ENCODE data around the gene SRPK1.

The SRPK1 gene

DNA sequence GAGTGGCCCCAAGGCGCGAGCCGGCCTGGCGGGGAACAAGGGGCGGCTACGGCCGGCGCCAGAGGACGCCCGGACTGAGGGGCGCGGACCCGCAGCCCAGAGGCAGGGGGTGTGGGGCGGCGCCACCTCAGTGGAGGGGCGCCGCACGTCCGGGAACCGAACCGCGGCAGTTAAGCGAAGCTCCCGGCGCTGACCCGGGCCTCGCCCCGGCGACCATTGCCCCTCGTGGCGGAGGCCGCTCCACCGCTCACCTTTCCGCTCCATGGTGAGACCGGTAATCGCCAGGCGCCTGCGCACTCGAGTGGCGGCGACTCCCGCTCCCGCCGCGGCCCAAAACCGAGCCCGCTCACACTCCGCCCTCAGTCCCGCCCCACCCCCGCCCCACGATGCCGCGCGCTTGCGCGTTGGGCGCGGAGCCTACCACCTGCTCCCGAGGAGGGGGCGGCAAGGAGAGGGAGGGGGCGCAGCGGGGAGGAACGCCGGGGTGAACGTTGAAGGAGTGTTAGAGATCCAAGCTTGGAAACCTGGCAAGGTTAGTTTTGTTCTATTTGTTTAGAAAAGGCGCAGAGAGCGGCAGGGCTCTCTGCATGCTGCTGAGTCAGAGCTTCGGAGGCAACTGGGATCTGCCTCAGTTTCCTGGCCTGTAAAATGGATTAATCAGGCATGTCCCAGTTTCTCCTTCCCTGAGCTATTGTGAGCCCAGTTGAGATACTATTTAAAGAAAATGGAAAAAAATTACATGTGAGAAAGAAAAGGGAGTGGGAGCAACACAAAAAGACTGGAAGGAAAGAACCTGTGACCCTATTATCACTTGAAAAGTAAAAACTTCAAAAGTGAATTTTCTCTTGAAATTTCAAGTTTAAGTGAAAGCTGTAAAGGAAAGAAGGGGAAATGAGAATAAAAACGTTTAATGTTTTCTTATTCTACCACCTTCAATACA, at the start of gene SRPK1:
Gene SRPK1, minus strand, starts transcription at position 306 of the 940 bp plus-strand sequence. Its CDS starts 42 bp downstream, at position 264.
- H3K4me3 ChIP-seq (ENCODE audit: low read length), result peak within 1 kb of the TSS; percentile 96
- peak within 1 kb of the TSS; percentile 89 for H3K9ac ChIP-seq (ENCODE audit: low read length)
- H3K36me3 ChIP-seq (ENCODE audit: control insufficient read depth, insufficient read depth, low read length, severe bottlenecking), result no peaks in the 10 kb centered on the region
- H3K27me3 ChIP-seq (replicated peaks; ENCODE audit: control insufficient read depth, insufficient read depth, low read length), result no peaks in the 10 kb centered on the region
- H3K4me1 ChIP-seq (ENCODE audit: control insufficient read depth, insufficient read depth, low read length), result peaks cover 21% of the 10 kb centered on the region
- DNase-seq (ENCODE audit: low read depth), result peak; percentile 94
- no peaks in the 10 kb centered on the region for H3K9me3 ChIP-seq (ENCODE audit: control insufficient read depth, low read length)

DNA sequence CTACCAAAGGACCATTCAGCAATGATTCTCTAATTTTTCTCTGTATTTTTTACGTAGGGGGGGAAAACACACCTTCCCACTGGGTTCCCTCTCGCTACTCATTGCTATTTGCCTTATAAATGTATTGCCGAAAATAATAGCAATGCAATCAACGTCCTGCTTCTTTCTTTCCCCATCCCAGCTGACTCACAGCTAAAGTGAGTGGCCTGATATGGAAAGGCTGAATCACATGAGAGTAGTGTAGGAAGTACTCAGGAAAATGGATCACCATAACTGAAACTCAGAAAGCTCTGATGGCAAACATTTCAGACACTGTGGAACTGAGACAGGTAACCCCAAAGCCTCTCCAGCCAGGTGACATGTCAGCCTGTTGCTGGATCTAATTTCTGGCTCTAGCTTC, 49.3 kb upstream of the SRPK1 start:
- peak; percentile 30 for DNase-seq (ENCODE audit: low read depth)
- no peaks in the 10 kb centered on the region for H3K27me3 ChIP-seq (replicated peaks; ENCODE audit: control insufficient read depth, insufficient read depth, low read length)
- no peaks in the 10 kb centered on the region for H3K36me3 ChIP-seq (ENCODE audit: control insufficient read depth, insufficient read depth, low read length, severe bottlenecking)
- peaks cover 28% of the 10 kb centered on the region for H3K4me1 ChIP-seq (ENCODE audit: control insufficient read depth, insufficient read depth, low read length)
- H3K4me3 ChIP-seq (ENCODE audit: low read length), result peak overlapping the region; percentile 60
- H3K9me3 ChIP-seq (ENCODE audit: control insufficient read depth, low read length), result no peaks in the 10 kb centered on the region
- H3K9ac ChIP-seq (ENCODE audit: low read length), result peak overlapping the region; percentile 61

DNA sequence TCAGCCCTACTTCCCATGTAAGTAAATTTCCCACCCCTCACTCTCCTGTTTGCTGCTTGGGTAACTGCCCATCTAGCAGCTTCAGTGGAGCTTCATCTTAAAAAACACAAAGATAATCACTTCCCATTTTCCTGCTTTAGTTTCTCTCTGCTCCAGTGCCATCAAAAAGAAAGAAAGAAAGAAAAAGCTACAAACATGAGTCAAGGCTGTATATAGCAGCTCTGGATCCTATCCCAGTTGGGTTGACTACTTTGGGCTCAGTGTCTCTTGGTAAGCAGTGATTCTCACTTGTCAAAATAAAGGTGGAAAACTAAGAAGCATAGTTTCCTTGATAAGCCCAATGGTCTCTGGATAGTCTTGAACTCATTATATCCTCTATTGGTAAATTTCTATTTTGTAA, 48.7 kb upstream of the SRPK1 start:
- Histone ChIP-seq H3K9me3 (ENCODE audit: control insufficient read depth, low read length) (no peaks in the 10 kb centered on the region), H3K9ac (ENCODE audit: low read length) (peak overlapping the region; percentile 61), H3K27me3 (replicated peaks; ENCODE audit: control insufficient read depth, insufficient read depth, low read length) (no peaks in the 10 kb centered on the region), H3K4me1 (ENCODE audit: control insufficient read depth, insufficient read depth, low read length) (peaks cover 28% of the 10 kb centered on the region), H3K4me3 (ENCODE audit: low read length) (peak overlapping the region; percentile 60), H3K36me3 (ENCODE audit: control insufficient read depth, insufficient read depth, low read length, severe bottlenecking) (no peaks in the 10 kb centered on the region)
- DNase-seq (ENCODE audit: low read depth), result no peak

DNA sequence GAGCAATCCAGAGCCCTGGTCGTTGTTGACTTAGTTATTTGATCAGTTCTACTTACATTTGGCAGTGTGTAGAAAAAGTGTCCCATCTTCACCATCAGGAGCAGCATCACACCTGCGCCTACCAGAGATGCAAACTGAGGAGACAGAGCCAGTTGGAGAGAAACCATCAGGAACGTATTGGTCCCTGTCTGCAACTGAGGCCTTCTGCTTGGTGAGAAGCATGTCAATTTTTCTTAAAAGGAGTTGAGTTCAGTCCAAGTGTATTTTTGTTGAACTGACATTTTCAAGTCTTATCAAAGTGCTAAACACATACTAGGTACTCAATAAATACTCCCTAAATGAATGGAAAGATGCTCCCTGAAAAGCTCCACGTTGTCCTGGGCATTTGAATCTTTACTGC, 47.9 kb upstream of the SRPK1 start:
- Histone ChIP-seq H3K36me3 (ENCODE audit: control insufficient read depth, insufficient read depth, low read length, severe bottlenecking) (no peaks in the 10 kb centered on the region), H3K9ac (ENCODE audit: low read length) (no peak overlapping the region), H3K4me3 (ENCODE audit: low read length) (no peak overlapping the region), H3K4me1 (ENCODE audit: control insufficient read depth, insufficient read depth, low read length) (peaks cover 27% of the 10 kb centered on the region), H3K9me3 (ENCODE audit: control insufficient read depth, low read length) (no peaks in the 10 kb centered on the region), H3K27me3 (replicated peaks; ENCODE audit: control insufficient read depth, insufficient read depth, low read length) (no peaks in the 10 kb centered on the region)
- DNase-seq (ENCODE audit: low read depth), result no peak

DNA sequence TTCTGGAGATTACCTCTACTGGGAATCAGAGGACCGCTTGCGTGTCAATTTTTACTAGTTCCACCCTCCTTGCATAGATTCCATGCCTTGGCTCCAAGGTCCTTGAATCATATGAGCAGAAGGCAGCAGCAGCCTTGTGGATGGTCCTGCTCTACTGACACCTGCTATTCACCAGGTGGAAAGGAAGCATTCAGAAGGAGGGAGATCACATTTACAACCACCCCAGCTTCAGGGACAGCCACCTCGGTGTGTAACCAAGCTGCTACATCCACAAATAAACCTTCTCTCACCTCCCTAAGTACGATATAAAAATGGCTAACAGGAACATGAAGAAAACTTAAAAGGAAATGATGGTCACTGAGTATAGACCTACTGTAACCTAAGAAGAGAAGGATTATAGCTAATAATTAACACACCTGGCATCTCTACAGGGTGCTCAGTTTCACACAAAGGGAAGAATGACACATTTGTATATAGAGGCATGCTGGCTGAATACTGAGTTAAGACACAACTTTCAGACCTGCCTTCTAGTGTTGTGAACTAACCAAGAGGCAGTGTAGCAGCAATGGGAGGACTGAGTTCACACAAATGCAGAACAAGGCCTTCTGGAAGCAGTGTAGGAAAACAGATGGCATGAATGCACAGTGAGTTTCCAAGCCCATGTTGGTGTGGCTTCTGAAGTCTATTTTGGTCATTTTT, 46.3 kb upstream of the SRPK1 start:
- H3K4me1 ChIP-seq (ENCODE audit: control insufficient read depth, insufficient read depth, low read length), result peaks cover 11% of the 10 kb centered on the region
- no peaks in the 10 kb centered on the region for H3K9me3 ChIP-seq (ENCODE audit: control insufficient read depth, low read length)
- no peaks in the 10 kb centered on the region for H3K27me3 ChIP-seq (replicated peaks; ENCODE audit: control insufficient read depth, insufficient read depth, low read length)
- no peak overlapping the region for H3K9ac ChIP-seq (ENCODE audit: low read length)
- no peak overlapping the region for H3K4me3 ChIP-seq (ENCODE audit: low read length)
- no peaks in the 10 kb centered on the region for H3K36me3 ChIP-seq (ENCODE audit: control insufficient read depth, insufficient read depth, low read length, severe bottlenecking)
- no peak for DNase-seq (ENCODE audit: low read depth)

DNA sequence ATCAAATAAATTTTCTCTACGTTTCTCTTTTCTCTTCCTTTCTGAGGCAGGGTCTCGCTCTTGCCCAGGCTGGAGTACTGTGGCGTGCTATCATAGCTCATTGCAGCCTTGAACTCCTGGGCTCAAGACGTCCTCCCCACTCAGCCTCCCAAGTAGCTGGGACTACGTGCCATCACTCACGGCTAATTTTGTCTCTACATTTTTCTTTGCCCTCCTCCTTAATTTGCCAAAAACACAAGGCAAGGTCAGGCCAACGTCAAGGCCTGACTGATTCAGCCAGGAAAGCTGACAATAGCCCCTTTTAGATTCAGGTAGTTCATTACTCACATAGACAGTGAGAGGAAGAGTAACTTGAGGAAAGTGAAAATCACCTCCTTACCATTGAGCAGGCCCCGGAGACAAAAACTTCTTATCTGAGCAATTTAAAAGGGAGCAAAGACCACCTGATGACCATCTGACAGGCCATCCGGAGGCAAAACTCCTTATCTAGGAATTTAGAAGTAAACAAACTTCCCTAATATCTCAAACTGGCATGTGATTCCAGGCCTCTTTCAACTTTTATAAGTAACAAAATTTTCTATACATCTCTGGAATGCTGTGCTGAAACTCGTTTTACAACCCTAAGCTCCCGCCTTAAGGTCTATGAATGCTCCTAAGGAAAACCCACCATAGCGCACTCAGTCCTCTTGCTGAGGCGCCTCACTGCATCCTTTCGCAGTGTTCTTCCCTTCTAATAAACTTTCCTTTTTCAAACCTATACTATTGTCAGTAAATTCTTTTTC, 42.1 kb upstream of the SRPK1 start:
- H3K36me3 ChIP-seq (ENCODE audit: control insufficient read depth, insufficient read depth, low read length, severe bottlenecking), result no peaks in the 10 kb centered on the region
- no peak overlapping the region for H3K9ac ChIP-seq (ENCODE audit: low read length)
- DNase-seq (ENCODE audit: low read depth), result no peak
- no peaks in the 10 kb centered on the region for H3K9me3 ChIP-seq (ENCODE audit: control insufficient read depth, low read length)
- no peaks in the 10 kb centered on the region for H3K4me1 ChIP-seq (ENCODE audit: control insufficient read depth, insufficient read depth, low read length)
- no peaks in the 10 kb centered on the region for H3K27me3 ChIP-seq (replicated peaks; ENCODE audit: control insufficient read depth, insufficient read depth, low read length)
- H3K4me3 ChIP-seq (ENCODE audit: low read length), result no peak overlapping the region

DNA sequence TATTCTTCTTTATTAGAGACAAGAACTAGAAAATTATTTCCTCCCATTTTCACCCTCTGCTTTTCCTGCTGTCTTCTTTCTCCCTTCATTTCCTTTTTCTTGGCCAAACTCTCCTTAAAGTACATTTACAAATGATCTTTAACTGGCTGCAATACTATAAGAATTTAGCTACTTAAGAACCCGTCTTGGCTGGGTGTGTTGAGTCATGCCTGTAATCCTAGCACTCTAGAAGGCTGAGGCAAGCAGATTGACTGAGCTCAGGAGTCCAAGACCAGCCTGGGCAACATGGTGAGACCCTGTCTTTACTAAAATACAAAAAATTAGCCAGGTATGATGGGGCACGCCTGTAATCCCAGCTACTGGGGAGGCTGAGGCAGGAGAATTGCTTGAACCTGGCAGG, 39.3 kb upstream of the SRPK1 start:
- Histone ChIP-seq H3K9ac (ENCODE audit: low read length) (no peak overlapping the region), H3K36me3 (ENCODE audit: control insufficient read depth, insufficient read depth, low read length, severe bottlenecking) (no peaks in the 10 kb centered on the region), H3K4me3 (ENCODE audit: low read length) (no peak overlapping the region), H3K4me1 (ENCODE audit: control insufficient read depth, insufficient read depth, low read length) (no peaks in the 10 kb centered on the region), H3K27me3 (replicated peaks; ENCODE audit: control insufficient read depth, insufficient read depth, low read length) (no peaks in the 10 kb centered on the region), H3K9me3 (ENCODE audit: control insufficient read depth, low read length) (no peaks in the 10 kb centered on the region)
- peak; percentile 42 for DNase-seq (ENCODE audit: low read depth)

DNA sequence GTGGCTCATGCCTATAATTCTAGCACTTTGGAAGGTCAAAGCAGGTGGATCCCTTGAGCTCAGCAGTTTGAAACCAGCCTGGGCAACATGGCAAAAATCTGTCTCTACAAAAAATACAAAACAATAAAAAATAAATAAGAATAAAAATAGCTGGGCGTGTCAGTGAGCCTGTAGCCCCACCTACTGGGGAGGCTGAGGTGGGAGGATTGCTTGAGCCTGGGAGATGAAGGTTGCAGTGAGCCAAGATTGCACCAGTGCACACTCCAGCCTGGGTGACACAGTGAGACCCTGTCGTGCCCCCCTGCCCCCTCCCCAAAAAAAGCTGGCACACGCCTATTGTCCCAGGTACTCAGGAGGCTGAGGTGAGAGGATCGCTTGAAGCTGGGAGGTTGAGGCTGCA, 35.1 kb upstream of the SRPK1 start:
- H3K4me3 ChIP-seq (ENCODE audit: low read length), result no peak overlapping the region
- peaks cover 3% of the 10 kb centered on the region for H3K4me1 ChIP-seq (ENCODE audit: control insufficient read depth, insufficient read depth, low read length)
- no peaks in the 10 kb centered on the region for H3K9me3 ChIP-seq (ENCODE audit: control insufficient read depth, low read length)
- no peaks in the 10 kb centered on the region for H3K36me3 ChIP-seq (ENCODE audit: control insufficient read depth, insufficient read depth, low read length, severe bottlenecking)
- H3K27me3 ChIP-seq (replicated peaks; ENCODE audit: control insufficient read depth, insufficient read depth, low read length), result no peaks in the 10 kb centered on the region
- no peak overlapping the region for H3K9ac ChIP-seq (ENCODE audit: low read length)
- DNase-seq (ENCODE audit: low read depth), result no peak

DNA sequence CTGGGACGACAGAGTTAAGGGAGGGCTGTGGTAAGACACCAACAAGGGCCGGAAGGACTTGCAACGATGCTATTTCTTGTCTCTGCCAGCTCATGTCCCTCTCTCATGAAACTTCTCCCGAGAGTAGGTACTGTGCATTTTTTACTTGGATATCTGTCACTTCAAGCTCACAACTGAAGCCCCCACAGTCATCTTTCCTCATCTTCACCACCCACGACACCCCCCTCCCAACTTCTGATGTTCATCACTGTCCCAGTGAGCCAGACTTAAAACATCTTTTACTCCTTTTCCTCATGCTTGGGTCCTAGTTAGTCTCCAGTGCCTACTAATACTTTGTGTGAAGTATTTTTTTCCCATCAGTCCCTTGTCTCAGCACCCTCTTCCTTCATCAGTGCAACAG, 34.6 kb upstream of the SRPK1 start:
- H3K4me3 ChIP-seq (ENCODE audit: low read length), result no peak overlapping the region
- peaks cover 3% of the 10 kb centered on the region for H3K4me1 ChIP-seq (ENCODE audit: control insufficient read depth, insufficient read depth, low read length)
- H3K36me3 ChIP-seq (ENCODE audit: control insufficient read depth, insufficient read depth, low read length, severe bottlenecking), result no peaks in the 10 kb centered on the region
- H3K27me3 ChIP-seq (replicated peaks; ENCODE audit: control insufficient read depth, insufficient read depth, low read length), result no peaks in the 10 kb centered on the region
- no peaks in the 10 kb centered on the region for H3K9me3 ChIP-seq (ENCODE audit: control insufficient read depth, low read length)
- no peak for DNase-seq (ENCODE audit: low read depth)
- H3K9ac ChIP-seq (ENCODE audit: low read length), result no peak overlapping the region

DNA sequence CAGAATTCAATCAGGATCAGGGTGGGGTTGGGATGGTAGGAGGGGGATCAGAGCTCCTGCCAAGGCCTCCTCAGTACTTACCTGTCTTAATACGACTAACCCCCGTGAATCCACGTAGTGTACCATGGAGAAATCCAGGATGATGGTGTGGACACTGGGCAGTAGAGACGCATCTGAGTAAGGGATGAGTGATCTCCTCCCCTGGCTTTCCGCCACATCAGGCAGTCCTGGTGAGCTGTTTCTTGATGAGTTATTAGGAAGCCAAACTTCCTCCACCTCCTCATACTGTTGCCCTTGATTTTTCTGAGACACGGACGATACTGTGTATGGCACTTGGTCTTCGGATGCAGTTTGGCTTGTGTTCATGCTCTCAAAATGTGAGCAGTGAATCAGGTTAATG, 34.2 kb upstream of the SRPK1 start:
- H3K9me3 ChIP-seq (ENCODE audit: control insufficient read depth, low read length), result no peaks in the 10 kb centered on the region
- no peaks in the 10 kb centered on the region for H3K27me3 ChIP-seq (replicated peaks; ENCODE audit: control insufficient read depth, insufficient read depth, low read length)
- H3K36me3 ChIP-seq (ENCODE audit: control insufficient read depth, insufficient read depth, low read length, severe bottlenecking), result no peaks in the 10 kb centered on the region
- peaks cover 3% of the 10 kb centered on the region for H3K4me1 ChIP-seq (ENCODE audit: control insufficient read depth, insufficient read depth, low read length)
- H3K9ac ChIP-seq (ENCODE audit: low read length), result no peak overlapping the region
- no peak for DNase-seq (ENCODE audit: low read depth)
- H3K4me3 ChIP-seq (ENCODE audit: low read length), result no peak overlapping the region

DNA sequence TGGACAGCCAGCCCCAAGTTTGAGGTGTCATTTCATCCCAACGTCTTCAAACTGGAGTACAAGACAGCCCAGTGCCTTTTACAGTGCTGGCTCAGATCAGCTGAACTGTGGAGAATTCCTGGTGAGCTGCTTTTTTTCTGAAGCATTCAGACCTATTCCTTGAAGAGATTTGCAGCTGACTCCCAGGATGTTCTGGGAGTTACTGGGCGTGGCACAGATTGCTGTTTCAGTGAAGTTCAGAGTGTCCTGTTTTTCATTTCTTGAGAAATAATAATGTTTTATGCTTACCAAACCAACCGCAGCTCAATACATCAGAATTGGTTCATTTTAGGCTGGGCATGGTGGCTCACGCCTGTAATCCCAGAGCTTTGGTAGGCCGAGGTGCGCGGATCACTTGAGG, 33.4 kb upstream of the SRPK1 start:
- Histone ChIP-seq H3K9me3 (ENCODE audit: control insufficient read depth, low read length) (no peaks in the 10 kb centered on the region), H3K9ac (ENCODE audit: low read length) (no peak overlapping the region), H3K36me3 (ENCODE audit: control insufficient read depth, insufficient read depth, low read length, severe bottlenecking) (no peaks in the 10 kb centered on the region), H3K4me3 (ENCODE audit: low read length) (no peak overlapping the region), H3K4me1 (ENCODE audit: control insufficient read depth, insufficient read depth, low read length) (peaks cover 3% of the 10 kb centered on the region), H3K27me3 (replicated peaks; ENCODE audit: control insufficient read depth, insufficient read depth, low read length) (no peaks in the 10 kb centered on the region)
- DNase-seq (ENCODE audit: low read depth), result no peak

Measured in adipocyte (in vitro differentiated cells).